Inflammatory macrophage (primary cell): ENCODE measurements around the gene SLC6A4.
"Not testable (repeated sequence)": the region's sequence is repeated elsewhere in the genome, so short reads cannot be mapped to it uniquely, and the experiment has no call there.

ENCODE experiments used
- DNase-seq, 2 donors: peaks; one replicate each; pipeline ENCODE4 v3.0.0-alpha.2; 2020 to 2022

SLC6A4 gene

DNA sequence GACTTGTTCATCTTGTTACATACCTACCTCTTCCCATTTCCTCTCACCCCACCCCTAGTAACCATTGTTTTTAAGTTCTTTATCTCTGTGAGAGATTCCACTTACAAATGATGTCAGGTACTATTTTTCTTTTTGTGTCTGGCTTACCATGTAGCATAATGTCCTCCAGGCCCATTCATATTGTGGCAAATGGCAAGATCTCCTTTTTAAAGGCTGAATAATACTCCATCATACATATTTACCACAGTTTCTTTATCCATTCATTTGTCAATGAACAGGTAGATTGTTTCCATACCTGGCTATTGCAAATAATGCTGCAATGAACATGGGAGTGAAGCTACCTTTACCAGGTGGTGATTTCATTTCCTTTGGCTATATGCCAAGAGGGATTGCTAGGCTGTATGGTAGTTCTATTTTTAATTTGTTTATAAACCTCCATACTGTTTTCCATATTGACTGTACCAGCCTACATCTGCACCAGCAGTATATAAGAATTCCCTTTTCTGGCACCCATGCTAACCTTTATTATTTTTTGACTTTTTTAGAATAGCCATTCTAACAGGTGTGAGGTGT is 65.0 kb downstream of the SLC6A4 start:
- DNase-seq, result no peak

DNA sequence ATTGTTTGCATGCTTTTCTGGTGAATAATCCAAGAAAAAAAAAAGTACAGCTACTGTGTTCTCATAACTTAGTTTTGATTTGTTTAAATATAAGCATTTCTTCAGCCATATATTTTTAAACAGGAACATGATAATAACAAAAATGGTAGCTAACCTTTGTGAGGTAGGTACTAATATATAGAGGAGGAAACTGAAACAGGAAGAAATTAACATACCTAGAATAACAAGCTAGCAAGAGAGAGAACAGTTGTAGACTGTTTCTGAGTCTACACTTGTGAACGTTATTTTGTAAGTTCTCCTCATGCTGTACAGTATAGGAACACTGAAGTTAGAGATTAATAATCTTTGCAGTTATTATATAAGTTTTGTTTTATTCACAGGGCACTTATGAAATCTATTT is 69.5 kb downstream of the SLC6A4 start:
- DNase-seq, result no peak

DNA sequence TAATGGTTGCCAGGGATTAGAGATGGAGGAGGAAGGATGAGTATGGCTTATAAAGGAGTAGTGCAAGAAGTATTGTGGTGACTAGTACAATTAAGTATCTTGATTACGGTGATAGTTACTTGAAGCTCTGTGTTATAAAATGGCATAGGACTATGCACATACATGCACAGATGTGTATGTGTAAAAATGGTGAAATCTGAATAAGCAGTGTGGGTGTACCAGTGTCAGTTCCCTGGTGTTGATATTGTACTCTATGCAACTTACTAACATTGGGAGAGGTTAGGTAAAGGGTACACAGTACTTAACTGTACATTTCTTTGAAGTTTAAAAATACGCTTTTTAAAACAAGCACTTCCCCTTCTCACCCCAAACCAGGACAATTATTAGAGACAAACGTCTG is 70.3 kb downstream of the SLC6A4 start:
- no peak for DNase-seq

DNA sequence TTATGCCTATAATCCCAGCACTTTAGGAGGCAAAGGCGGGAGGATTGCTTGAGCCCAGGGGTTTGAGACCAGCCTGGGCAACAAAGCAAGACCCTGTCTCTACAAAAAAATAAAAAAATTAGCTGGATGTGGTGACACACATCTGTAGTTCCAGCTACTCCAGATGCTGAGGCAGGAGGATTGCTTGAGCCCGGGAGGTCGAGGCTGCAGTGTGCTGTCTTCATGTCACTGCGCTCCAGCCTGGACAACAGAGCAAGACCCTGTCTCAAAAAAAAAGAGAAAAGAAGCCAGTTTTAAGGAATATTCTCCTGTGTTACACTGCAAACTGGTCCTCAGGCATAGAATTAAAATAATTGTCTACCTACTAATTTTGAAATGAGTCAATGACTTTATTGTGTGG is 71.0 kb downstream of the SLC6A4 start:
- no peak for DNase-seq

DNA sequence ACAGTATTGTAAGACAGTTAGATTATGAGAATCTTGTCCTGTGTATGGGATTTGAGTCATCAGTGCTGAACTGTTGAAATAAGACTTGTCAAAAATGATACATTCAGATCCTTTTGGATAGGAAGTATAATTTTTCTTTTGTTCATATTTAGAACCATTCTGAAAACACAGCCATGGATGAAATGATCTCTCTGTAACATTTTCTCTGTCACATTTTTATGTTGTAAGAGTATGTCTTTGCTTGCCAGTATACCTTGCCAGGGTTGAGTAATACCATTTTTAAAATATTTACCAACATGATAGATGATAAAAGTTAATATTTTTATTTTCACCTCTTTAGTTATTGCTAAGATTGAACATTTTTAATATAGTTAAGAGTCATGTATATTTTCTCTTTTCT is 73.9 kb downstream of the SLC6A4 start:
- no peak for DNase-seq

DNA sequence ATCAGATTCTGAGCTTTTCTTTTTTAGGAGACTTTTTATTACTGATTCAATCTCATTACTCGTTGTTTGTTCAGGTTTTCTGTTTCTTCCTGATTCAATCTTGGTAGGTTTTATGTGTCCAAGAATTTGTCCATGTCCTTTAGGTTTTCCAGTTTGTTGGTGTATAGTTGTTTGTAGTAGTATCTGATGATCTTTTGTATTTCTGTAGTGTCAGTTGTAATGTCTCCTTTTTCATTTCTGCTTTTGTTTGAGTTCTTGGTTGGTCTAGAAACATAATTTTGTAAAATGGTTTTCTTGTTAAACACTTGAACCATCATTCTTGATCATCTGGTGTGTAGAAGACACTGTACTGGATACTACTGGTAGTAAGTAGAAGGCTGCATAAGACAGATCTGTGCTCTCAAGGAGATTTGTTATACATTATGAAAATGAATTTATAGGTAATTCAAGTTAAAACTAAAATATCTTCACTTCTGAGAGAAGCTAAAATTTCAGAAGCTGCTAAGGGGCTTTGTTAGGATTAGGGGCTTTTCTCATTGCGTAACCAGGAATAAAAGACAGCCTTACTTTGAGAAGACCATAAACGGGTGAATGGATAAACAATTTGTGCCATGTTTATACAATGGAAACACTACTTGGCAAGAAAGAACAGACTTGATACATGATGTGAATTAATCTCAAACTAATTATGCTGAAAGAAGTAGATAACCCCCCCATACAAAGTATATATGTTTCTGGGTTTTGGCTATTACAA is 74.9 kb downstream of the SLC6A4 start:
- no peak for DNase-seq

DNA sequence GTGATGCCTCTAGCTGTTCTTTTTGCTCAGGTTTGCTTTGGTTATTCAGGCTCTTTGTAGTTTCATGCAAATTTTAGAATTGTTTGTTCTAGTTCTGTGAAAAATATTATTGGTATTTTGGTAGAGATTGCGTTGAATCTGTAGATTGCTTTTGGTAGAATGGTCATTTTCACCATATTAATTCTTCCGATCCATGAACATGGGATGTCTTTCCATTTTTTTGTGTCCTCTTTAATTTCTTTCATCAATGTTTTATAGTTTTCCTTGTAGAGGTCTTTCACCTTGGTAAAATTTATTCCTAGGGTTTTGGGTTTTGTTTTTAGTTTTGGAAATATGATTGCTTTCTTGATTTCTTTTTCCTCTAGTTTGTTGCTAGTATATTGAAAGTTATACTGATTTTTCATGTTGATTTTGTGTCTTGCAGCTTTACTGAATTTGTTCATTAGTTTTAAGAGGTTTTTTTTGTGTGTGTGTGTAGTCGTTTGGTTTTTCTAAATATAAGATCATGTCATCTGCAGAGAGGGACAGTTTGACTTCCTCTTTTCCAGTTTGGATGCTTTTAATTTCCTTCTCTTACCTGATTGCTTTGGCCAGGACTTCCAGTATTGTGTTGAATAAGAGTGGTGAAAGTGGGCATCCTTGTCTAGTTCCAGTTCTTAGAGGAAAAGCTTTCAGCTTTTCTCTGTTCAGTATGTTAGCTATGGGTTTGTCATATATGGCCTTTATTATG is 76.4 kb downstream of the SLC6A4 start:
- DNase-seq, result no peak

DNA sequence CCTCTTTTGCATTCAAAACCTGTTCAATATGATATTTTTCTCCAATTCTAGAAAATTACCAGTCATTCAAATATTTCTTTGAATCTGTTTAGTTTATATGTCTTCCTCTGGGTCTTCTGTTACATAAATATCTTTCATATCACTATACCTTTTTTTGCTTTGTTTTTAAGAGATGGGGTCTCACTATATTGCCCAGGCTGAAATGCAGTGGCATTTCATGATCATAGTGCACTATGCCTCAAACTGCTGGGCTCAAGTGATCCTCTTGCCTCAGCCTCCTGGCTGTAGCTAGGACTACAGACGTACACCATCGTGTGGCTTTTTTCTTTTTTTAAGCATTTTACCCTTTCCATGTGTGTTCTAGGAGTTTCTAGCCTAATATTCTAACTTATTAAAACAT is 80.1 kb downstream of the SLC6A4 start:
- no peak for DNase-seq

DNA sequence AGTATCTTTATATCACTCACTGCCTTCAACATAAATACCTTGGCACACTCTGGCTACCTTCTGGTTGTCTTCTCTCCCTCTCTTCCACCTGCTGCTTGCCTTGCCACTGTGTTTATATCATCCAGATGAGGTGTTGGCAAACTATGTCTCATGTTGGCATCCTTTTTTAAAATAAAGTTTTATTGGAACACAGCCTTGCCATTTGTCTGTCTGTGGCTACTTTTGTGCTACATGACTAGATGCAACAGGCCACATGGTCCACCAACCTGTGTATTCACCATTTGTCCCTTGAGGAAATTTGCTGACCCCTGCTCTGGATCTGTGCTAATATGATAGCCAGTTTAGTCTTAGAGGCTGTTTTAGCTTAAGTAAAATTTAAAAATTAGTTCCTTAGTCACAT is 82.0 kb downstream of the SLC6A4 start:
- no peak for DNase-seq

DNA sequence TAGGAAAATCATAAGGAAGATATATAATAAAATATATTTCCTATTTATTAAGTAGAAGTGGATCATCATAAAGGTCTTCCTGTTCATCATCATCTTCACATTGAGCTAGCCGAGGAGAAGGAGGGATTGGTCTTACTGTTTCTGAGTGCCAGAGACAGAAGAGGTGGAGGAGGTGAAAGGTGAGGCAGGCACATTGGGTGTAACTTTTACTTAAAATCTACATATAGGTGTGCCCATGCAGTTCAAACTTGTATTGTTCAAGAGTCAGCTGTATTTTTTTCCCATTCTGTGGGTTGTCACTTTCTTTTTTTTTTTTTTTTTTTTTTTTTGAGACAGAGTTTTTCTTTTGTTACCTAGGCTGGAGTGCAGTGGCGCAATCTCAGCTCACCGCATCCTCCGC is 84.0 kb downstream of the SLC6A4 start:
- DNase-seq, result no peak

DNA sequence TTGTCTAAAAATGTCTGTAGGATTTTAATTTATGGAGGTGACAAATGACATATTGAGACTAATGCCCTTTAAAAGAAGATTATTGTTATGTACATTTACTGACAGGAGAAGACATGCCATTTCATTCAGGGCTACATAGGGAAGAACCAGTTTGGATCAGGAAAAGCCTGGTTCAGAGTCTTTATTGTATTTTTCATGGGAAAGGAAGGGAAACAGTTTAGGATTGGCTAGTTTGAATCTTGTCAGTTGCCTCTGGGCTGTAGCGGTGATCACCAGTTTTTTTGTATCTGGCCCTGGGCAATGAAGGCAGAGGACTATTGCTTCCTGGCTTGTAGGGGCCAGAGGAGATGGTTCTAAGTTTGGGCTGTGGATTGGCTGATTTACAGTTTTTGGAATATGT is 87.1 kb downstream of the SLC6A4 start:
- no peak for DNase-seq

DNA sequence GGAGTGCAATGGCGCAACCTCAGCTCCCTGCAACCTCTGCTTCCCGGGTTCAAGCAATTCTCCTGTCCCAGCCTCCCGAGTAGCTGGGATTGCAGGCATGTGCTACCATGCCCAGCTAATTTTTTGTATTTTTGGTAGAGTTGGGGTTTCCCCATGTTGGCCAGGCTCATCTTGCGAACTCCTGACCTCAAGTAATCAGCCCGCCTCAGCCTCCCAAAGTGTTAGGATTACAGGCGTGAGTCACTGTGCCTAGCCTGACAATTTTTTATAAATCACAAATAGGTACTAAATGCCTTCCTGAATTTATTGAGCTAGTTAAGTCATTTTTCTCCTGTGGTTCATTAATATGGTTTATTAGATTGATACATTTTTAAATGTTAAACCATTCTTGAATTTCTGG is 87.6 kb downstream of the SLC6A4 start:
- not testable (repeated sequence) for DNase-seq
